NCI-H748 (cell line): ENCODE measurements around the gene ATP1A4.
"Not testable (repeated sequence)": the region's sequence is repeated elsewhere in the genome, so short reads cannot be mapped to it uniquely, and the experiment has no call there.

Experiments used
- DNase-seq: peaks from one replicate; lab custom pipeline; 2025; ENCODE audit not compliant: unreplicated experiment; lab: John Stamatoyannopoulos, UW

Gene ATP1A4

DNA sequence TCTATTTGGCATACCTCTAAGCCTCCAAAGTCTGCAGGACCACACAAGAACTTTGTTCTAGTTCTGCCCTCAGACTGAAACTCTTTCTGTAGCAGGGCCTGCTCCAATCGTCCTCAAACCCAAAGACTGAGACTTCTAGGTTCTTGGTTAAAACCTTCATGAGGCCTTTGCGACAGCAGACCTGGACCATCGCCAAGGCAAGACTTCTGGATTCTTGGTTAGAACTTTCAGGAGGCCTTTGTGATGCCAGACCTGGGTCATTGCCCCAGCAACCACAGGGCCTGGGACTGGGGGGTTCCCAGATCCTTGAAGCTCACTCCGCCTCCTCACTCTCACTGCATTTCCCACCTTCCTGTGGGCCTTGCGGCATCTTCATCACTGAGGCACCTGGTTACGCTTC is at the start of gene ATP1A4:
Gene ATP1A4 (plus strand): TSS at position 301 of the 400 bp plus-strand sequence. CDS start 438 bp downstream, outside the sequence.
- no peak for DNase-seq

DNA sequence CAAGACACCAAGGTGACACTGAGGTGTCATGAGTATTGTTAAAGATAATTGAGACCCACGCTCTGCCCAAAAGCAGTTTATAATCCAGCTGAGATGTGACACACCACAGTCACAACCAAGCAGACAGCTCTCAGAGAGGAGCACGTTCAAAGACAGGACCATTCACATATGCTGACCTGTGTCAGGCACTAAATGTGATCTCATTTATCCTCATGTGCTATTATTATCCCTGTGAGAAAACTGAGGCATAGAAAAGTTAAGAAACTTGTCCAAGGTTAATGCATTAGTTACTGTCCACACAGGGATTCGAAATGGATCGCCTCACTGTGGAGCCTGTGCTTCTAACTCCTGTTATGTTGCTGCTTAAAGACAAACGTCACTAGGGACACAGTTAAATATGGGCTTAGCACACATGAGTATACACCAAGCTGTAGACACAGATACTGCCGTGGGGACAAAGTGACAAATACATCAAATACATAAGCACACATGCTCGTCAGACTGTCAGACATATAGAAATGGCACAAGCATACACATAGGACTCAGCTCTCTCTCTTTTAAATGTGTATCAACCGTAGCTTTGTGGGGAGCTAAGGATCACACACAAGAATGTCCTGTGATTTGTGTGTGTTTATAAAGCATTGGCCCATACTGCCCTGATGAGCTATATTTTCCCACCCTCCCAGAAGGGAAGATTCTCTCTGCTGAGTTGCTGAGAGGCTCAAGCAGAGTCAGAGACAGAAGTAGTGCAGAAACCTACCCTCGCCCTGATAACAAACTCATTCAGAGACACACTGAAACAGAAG is 49.5 kb upstream of the ATP1A4 start:
- DNase-seq: no peak

GRCh38 chr1:160103658-160104408 is 47.6 kb upstream of the ATP1A4 start:
- DNase-seq: no peak

DNA sequence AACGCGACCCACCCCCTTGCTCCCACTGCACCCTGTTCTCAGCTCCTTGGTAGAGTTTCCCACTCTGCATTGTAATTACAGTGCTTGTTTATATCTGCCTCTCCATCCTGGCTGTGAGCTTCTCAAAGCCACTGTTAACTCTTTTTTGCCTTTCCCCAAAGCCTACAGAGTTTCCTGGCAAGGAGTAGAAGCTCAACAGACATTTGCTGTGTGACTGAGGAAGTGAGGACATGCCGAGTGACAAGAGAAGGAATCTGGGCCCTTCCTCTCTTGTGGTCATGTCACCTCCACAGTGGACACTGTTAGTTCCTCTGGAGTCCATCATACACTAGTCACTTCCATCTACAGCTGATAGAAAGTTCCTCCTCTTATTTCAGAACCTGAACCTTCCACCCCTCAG is 46.9 kb upstream of the ATP1A4 start:
- DNase-seq: no peak

- DNase-seq: no peak
Measured at GRCh38 chr1:160105155-160105554, 46.2 kb upstream of the ATP1A4 start.

- no peak for DNase-seq
Measured at GRCh38 chr1:160107512-160107911, 43.9 kb upstream of the ATP1A4 start.

GRCh38 chr1:160108888-160109662 is 42.3 kb upstream of the ATP1A4 start:
- no peak for DNase-seq

DNA sequence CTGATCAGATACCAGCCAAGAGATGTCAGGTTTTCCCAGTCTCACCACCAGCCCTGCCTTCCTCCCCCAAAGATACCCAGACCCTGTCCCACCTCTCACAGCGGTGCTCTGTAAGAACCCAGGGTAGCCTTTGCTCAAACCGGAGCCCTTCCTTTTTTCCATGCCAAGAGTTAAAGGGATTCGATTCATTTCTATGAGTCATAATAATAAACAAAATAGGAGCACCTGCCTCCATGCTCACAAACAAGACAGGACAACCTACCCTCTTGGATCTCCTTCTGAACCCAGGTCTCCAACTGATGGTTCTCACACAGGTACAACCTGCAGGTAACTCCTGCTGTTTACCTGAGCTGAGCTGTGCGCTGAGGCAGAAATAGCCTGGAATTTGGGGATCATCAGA is 41.7 kb upstream of the ATP1A4 start:
- no peak for DNase-seq

GRCh38 chr1:160111462-160111861 is 39.9 kb upstream of the ATP1A4 start:
- not testable (repeated sequence) for DNase-seq

- no peak for DNase-seq
Measured at GRCh38 chr1:160112357-160112756, 39.0 kb upstream of the ATP1A4 start.

GRCh38 chr1:160113407-160113806 is 38.0 kb upstream of the ATP1A4 start:
- DNase-seq: no peak

- no peak for DNase-seq
Measured at GRCh38 chr1:160114085-160114484, 37.3 kb upstream of the ATP1A4 start.

GRCh38 chr1:160115545-160116282 is 35.7 kb upstream of the ATP1A4 start, which contains the start of gene ATP1A2:
ATP1A2 (plus strand) TSS chr1:160115759; CDS start chr1:160115862, 103 bp downstream.
- no peak for DNase-seq

DNA sequence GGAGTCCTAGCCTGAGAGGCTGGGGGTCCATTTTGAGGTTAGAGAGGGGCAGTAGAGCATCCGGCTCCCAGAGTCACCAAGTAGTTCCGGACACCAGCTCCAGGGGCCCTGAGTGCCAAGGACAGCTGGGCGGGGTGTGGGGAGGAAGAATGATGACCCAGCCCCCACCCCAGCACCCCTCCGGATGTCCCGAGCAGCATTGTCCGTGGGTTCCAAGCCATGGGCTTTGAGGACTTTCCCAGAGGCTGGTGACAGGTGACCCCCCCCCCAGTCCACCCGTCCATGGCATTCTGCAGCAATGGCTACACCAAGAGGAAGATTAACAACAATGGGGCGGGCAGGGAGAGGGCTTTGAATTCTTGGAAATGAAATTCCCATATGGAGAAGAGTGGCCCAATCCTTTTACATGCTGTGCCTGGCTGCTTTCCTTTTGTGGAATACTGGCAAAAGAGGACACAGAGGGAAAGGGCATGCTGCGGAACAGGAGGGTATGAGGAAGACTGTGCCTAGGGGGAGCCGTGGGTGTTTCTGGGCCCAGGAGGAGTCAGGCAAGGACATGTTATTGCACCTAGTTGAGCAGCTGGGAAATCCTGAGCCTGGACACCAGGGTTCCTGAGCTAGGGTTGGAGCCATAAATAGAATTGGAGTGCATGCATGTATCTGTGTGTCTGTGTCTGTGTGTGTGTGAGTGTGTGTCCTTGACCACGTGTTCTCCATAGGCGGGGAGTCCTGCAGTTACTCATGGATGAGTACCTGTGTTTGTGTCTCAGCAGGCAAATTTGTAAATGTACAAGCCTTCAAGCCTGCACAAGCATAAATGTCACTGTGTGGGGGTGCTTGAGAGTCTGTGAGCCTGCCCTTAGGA is 34.9 kb upstream of the ATP1A4 start:
- no peak for DNase-seq

- no peak for DNase-seq
Measured at GRCh38 chr1:160117300-160117699, 34.1 kb upstream of the ATP1A4 start.

GRCh38 chr1:160117709-160118183 is 33.7 kb upstream of the ATP1A4 start:
- no peak for DNase-seq

- DNase-seq: no peak
Measured at GRCh38 chr1:160118928-160119327, 32.5 kb upstream of the ATP1A4 start.

- DNase-seq: no peak
Measured at GRCh38 chr1:160120797-160121196, 30.6 kb upstream of the ATP1A4 start.

DNA sequence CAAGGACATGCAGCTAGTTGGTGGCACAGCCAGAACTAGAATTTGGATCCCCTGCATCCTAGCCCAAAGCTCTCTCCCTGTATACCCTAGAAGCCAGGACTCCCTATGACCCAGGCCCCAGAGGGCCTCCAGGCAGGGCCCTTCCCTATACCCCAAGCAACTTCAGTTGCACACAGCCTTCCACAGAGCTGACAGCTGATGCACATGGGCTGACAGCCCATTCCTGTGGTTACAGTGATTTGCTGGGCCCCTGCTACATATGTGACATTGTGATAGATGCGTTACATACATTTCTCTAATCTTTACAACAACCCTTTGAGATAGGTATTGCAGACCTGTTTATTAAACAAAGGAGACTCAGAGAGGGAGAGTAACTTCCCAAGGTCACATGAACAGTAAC is 30.0 kb upstream of the ATP1A4 start:
- DNase-seq: no peak
